Fibroblast of the aortic adventitia (primary cell): ENCODE measurements around the gene PCDH1. TPM values are rescaled to one million over a fixed set of nuclear protein-coding genes. Genes with fewer than 3 reads are reported as not detected.

ENCODE experiments used
- DNase-seq: peaks from one replicate; pipeline ENCODE4 v3.0.0-alpha.2; 2010; ENCODE audit warnings: low read depth
- H3K4me3 ChIP-seq: 2 replicates; pipeline ENCODE4 v1.5.1; 2011; ENCODE audit warnings: low read depth, mild to moderate bottlenecking, control low read depth, low read length, moderate library complexity
- CTCF ChIP-seq: IDR thresholded peaks from 2 replicates; pipeline ENCODE4 v1.5.1; 2011; ENCODE audit warnings: mild to moderate bottlenecking, low read length, control low read depth, inconsistent platforms; ENCODE audit not compliant: insufficient read depth
- total RNA-seq: library from RNA; depleted of rRNA; stranded (reverse); fragments of >200 nt; gene quantifications from 2 replicates; pipeline ENCODE4 v1.2.3, GENCODE V29; 2012; ENCODE audit warnings: low replicate concordance

The PCDH1 gene
- total RNA-seq, 1 donor = 0.90 TPM

- no peak for DNase-seq
- TF ChIP-seq CTCF = no peak
- no peak overlapping the region for H3K4me3 ChIP-seq
Measured at GRCh38 chr5:141804475-141804874, 73.7 kb downstream of the PCDH1 start.

Other genes starting within 250 kb of the PCDH1 start
- gene HDAC3, start 241.6 kb downstream of the PCDH1 start, total RNA-seq = 48.4 and 51.4 TPM in 2 replicates
- 2.6 and 6.6 TPM in 2 replicates for gene RELL2, start 241.4 kb downstream of the PCDH1 start, total RNA-seq
- 19.9 and 39.8 TPM in 2 replicates for gene FCHSD1, start 227.0 kb downstream of the PCDH1 start, total RNA-seq
- gene ARAP3, start 196.2 kb downstream of the PCDH1 start, total RNA-seq = 2.6 and 6.2 TPM in 2 replicates
- gene DELE1, start 45.5 kb upstream of the PCDH1 start, total RNA-seq = 50.9 and 59.0 TPM in 2 replicates
- under 0.01 and 0.16 TPM in 2 replicates for gene PCDH12, start 79.8 kb upstream of the PCDH1 start, total RNA-seq
- 80.3 and 93.6 TPM in 2 replicates for gene RNF14, start 90.7 kb upstream of the PCDH1 start, total RNA-seq
- 55.6 and 62.3 TPM in 2 replicates for gene GNPDA1, start 134.6 kb upstream of the PCDH1 start, total RNA-seq
- gene NDFIP1, start 230.4 kb upstream of the PCDH1 start, total RNA-seq = 36.3 and 71.4 TPM in 2 replicates